ENCODE results near the gene PGAM1. TPM values are rescaled to one million over a fixed set of nuclear protein-coding genes. Genes with fewer than 3 reads are reported as not detected.
"Not testable (repeated sequence)": the region's sequence is repeated elsewhere in the genome, so short reads cannot be mapped to it uniquely, and the experiment has no call there.

PGAM1 gene
- total RNA-seq, 2 experiments from 2014 or later: 50.7 to 55.5 TPM

- Mint-ChIP-seq H3K4me3 (no peak overlapping the region), H3K9me3 (no peaks in the 10 kb centered on the region), H3K27me3 (no peaks in the 10 kb centered on the region), H3K4me1 (ENCODE audit: low read depth) (peaks cover 34% of the 10 kb centered on the region), H3K36me3 (ENCODE audit: low read depth) (no peaks in the 10 kb centered on the region), H3K27ac (no peak overlapping the region)
- peaks cover 41% of the 10 kb centered on the region for H3K4me1 ChIP-seq (ENCODE audit: insufficient read depth, low read length)
- H3K9me3 ChIP-seq (ENCODE audit: control insufficient read depth in 1 of 2, insufficient read depth in 1 of 2, low read length in 2 of 2): no peaks in the 10 kb centered on the region
- no peaks in the 10 kb centered on the region for H3K27me3 ChIP-seq (ENCODE audit: control insufficient read depth in 1 of 2, insufficient read depth in 2 of 2, low read length in 2 of 2)
- ChIA-PET POLR2A (interaction anchor here (1.5 kb wide), 1 partner anchor 10 kb away, joined by 8 read pairs; the partner anchor contains the start of gene RRP12), CTCF (interaction anchor here (0.8 to 1.1 kb wide), 2 partner anchors 14 to 143 kb away, joined by 3 read pairs; no protein-coding TSS in a partner anchor)
- intact Hi-C loops (cut with DNase I, micrococcal nuclease): no loop called here
- no peak overlapping the region for H3K4me3 ChIP-seq (ENCODE audit: low read length)
- H3K36me3 ChIP-seq (ENCODE audit: insufficient read depth, low read length): no peaks in the 10 kb centered on the region
- ATAC-seq (ENCODE audit: poor library complexity) (no peak), DNase-seq (no peak)
- TF ChIP-seq CTCF (IDR thresholded peaks at IDR 0.05): no peak
- H3K27ac ChIP-seq (ENCODE audit: low read depth in 1 of 2, low read length in 2 of 2): no peak overlapping the region
Measured at GRCh38 chr10:97411406-97411805, 14.6 kb upstream of the PGAM1 start.

GRCh38 chr10:97412891-97413304, 13.1 kb upstream of the PGAM1 start:
- no peaks in the 10 kb centered on the region for H3K27me3 Mint-ChIP-seq
- Histone ChIP-seq H3K4me1 (ENCODE audit: insufficient read depth, low read length) (peaks cover 38% of the 10 kb centered on the region), H3K4me3 (ENCODE audit: low read length) (no peak overlapping the region), H3K36me3 (ENCODE audit: insufficient read depth, low read length) (no peaks in the 10 kb centered on the region), H3K27ac (ENCODE audit: low read depth in 1 of 2, low read length in 2 of 2) (no peak overlapping the region), H3K27me3 (ENCODE audit: control insufficient read depth in 1 of 2, insufficient read depth in 2 of 2, low read length in 2 of 2) (no peaks in the 10 kb centered on the region), H3K9me3 (ENCODE audit: control insufficient read depth in 1 of 2, insufficient read depth in 1 of 2, low read length in 2 of 2) (no peaks in the 10 kb centered on the region)
- H3K36me3 Mint-ChIP-seq (ENCODE audit: low read depth): no peaks in the 10 kb centered on the region
- TF ChIP-seq CTCF (IDR thresholded peaks at IDR 0.05): no peak
- no peak for DNase-seq
- peak overlapping the region; percentile 18 for H3K4me3 Mint-ChIP-seq
- peak overlapping the region; percentile 74 for H3K27ac Mint-ChIP-seq
- H3K4me1 Mint-ChIP-seq (ENCODE audit: low read depth): peaks cover 36% of the 10 kb centered on the region
- CTCF ChIA-PET: no interaction called here
- no peaks in the 10 kb centered on the region for H3K9me3 Mint-ChIP-seq
- ATAC-seq (ENCODE audit: poor library complexity): no peak
- POLR2A ChIA-PET: no interaction called here
- intact Hi-C loops (cut with DNase I, micrococcal nuclease): no loop called here

GRCh38 chr10:97416565-97416964, 9.4 kb upstream of the PGAM1 start:
- no peaks in the 10 kb centered on the region for H3K36me3 ChIP-seq (ENCODE audit: insufficient read depth, low read length)
- Mint-ChIP-seq H3K27me3 (no peaks in the 10 kb centered on the region), H3K27ac (peak overlapping the region; percentile 86), H3K9me3 (no peaks in the 10 kb centered on the region), H3K4me1 (ENCODE audit: low read depth) (peaks cover 53% of the 10 kb centered on the region), H3K4me3 (peak overlapping the region; percentile 67), H3K36me3 (ENCODE audit: low read depth) (peaks cover 4% of the 10 kb centered on the region)
- intact Hi-C loops (cut with DNase I, micrococcal nuclease): no loop called here
- ATAC-seq (ENCODE audit: poor library complexity) (no peak), DNase-seq (peak in 1 of 14 experiments; percentile 51)
- TF ChIP-seq CTCF (IDR thresholded peaks at IDR 0.05): no peak
- H3K27ac ChIP-seq (ENCODE audit: low read depth in 1 of 2, low read length in 2 of 2): peak overlapping the region in 1 of 2 donors; percentile 48
- no peaks in the 10 kb centered on the region for H3K27me3 ChIP-seq (ENCODE audit: control insufficient read depth in 1 of 2, insufficient read depth in 2 of 2, low read length in 2 of 2)
- peaks cover 56% of the 10 kb centered on the region for H3K4me1 ChIP-seq (ENCODE audit: insufficient read depth, low read length)
- POLR2A ChIA-PET: no interaction called here
- H3K9me3 ChIP-seq (ENCODE audit: control insufficient read depth in 1 of 2, insufficient read depth in 1 of 2, low read length in 2 of 2): no peaks in the 10 kb centered on the region
- CTCF ChIA-PET: interaction anchor here (1.2 kb wide), 1 partner anchor 10 kb away, joined by 3 read pairs; no protein-coding TSS in a partner anchor
- no peak overlapping the region for H3K4me3 ChIP-seq (ENCODE audit: low read length)

- H3K9me3 Mint-ChIP-seq; H3K9me3 ChIP-seq (ENCODE audit: control insufficient read depth in 1 of 2, insufficient read depth in 1 of 2, low read length in 2 of 2); POLR2A ChIA-PET; H3K36me3 ChIP-seq (ENCODE audit: insufficient read depth, low read length); CTCF ChIA-PET; H3K27me3 Mint-ChIP-seq; DNase-seq; H3K27ac ChIP-seq (ENCODE audit: low read depth in 1 of 2, low read length in 2 of 2); ATAC-seq (ENCODE audit: poor library complexity); H3K27me3 ChIP-seq (ENCODE audit: control insufficient read depth in 1 of 2, insufficient read depth in 2 of 2, low read length in 2 of 2); H3K4me3 ChIP-seq (ENCODE audit: low read length): not testable (repeated sequence)
- H3K27ac Mint-ChIP-seq: peak overlapping the region; percentile 89
- H3K4me3 Mint-ChIP-seq: peak overlapping the region; percentile 62
- peaks cover 50% of the 10 kb centered on the region for H3K4me1 Mint-ChIP-seq (ENCODE audit: low read depth)
- intact Hi-C loops (cut with DNase I, micrococcal nuclease): loop anchor here in 1 of 2 experiments (2.0 to 10.0 kb wide), 3 partner anchors 17 to 711 kb away; partner anchors contain the start of genes MMS19, R3HCC1L and UBTD1
- peaks cover 49% of the 10 kb centered on the region for H3K4me1 ChIP-seq (ENCODE audit: insufficient read depth, low read length)
- peaks cover 25% of the 10 kb centered on the region for H3K36me3 Mint-ChIP-seq (ENCODE audit: low read depth)
Measured at GRCh38 chr10:97423757-97424098, 2.3 kb upstream of the PGAM1 start.
